ENCODE data around the gene TMEM184A.
"Not testable (repeated sequence)": the region's sequence is repeated elsewhere in the genome, so short reads cannot be mapped to it uniquely, and the experiment has no call there.

The TMEM184A gene

GRCh38 chr7:1520539-1521234 is 35.3 kb downstream of the TMEM184A start:
- DNase-seq = no peak

- not testable (repeated sequence) for DNase-seq
Measured at GRCh38 chr7:1519322-1519922, 36.6 kb downstream of the TMEM184A start.

DNA sequence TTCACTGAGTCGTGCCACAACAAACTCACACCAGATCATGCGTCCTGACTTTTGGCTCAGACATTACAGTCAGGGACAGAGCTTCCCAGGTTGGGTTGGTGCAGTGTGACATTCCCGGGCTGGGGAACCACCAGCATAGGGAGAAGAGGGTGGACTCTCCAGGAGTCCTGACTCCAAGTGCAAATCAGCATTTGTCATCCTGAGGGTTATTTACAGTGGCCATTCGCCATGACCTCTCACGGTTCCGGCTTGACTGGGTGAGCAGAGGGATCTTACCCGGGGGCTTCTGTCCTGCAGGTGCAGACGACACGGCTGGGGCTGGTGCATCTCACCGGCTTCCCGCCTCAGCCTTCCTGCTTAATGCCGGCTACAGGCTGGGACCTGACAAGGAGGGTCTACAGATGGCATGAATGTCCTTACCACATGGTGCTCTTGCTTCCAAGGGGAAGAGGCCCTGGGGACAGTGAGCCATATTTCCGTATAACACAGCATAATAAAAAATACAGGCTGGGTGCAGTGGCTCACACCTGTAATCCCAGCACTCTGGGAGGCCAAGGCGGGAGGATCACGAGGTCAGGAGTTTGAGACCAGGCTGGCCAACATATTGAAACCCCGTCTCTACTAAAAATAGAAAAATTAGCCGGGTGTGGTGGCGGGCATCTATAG is 39.3 kb downstream of the TMEM184A start:
- DNase-seq = no peak

DNA sequence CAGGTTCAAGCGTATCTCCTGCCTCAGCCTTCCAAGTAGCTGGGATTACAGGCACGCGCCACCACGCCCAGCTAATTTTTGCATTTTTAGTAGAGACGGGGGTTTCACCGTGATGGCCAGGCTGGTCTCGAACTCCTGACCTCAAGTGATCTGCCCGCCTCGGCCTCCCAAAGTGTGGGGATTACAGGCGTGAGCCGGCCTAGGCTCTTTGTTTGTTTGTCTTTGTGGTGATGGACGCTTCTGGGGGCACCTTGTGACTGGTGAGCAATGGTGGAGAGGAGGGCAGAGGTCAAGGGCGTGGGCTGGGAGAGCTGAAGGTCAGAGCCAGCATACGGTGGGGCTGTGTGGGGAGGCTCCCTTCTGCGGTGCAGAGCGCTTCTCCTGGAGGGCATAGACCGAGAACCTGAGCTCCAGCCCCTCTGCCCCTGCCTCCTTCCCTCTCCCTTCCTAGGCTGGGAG is 40.5 kb downstream of the TMEM184A start:
- DNase-seq = not testable (repeated sequence)

DNA sequence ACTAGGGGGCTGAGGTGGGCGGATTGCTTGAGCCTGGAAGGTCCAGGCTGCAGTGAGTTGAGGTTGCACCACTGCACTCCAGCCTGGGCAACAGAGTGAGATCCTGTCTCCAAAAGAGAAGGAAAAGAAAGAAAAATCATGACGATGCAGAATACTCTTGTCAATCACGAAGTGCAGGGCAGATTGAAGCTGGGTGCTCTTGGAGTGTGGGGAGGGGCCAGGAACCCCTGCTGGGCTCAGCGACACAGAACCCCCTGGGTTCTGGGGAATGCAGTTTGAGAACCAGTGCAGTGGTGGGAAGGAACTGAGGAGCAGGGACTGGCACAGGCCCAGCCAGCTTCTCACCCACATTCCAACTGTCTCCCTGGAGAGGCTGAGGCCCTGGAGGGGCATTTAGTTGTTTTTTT is 41.0 kb downstream of the TMEM184A start:
- no peak for DNase-seq

GRCh38 chr7:1514407-1514806 is 41.6 kb downstream of the TMEM184A start:
- DNase-seq = no peak

DNA sequence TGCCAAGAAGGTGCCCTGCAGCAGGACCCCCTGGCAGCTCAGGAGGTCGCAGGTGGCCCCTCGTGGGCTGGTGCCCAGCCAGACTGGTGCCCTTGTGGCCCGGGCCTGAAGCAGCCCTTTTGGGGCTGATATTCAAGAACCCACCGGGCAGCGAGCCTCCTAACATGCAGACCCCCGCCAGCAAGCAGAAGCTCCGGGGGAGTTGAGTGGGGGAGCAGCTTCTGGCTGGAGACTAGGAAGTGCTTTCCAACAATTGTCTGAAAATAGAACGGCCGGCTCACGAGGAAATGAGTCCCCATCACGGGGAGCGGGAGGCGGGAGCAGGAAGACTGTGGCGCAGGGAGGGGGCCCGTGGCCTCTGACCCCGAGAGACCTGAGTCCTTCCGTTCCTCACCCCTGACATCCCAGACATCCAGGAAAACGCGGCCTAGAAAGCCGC is 42.3 kb downstream of the TMEM184A start:
- no peak for DNase-seq

DNA sequence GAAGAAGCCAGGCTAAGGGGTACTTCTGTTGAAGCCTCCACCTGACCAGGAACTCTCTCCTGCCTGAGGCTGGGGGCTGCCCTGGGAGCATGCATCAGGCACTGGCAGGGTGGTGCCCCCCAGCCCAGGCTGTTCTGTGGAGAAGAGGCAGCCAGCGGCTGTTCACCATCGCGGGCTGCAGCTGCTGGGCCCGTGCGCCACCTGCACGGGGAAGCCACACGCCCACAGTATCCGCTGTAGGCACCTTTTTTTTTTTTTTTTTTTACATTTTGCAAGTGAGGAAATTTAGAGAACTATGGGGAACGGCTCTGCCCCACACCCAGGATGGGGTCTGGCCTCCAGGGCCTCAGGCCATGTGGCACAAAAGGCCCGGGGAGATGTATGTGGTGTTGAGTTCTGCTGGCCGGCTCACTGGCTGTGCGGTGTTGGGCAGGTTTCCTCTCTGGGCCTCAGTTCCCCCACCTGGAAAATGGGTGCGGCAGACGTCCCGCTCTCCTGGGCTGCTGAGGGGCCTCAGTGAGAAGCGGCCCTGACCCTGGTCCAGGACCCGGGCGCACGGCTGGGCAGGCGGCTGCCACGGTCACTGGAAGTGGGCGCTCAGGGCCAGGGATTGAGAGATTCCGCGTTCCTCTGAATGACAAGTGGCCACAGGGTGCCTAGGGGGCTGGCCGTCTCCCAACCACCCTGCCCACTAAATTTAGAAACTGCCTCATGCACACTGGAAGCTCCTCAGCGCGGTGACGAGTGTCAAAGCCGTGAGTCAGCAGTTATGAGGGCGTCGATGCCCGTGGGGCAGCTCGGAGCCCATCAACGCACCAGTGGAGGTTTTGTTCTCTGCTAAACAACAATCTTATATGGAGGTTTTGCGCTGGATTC is 43.0 kb downstream of the TMEM184A start:
- peak in 2 of 4 experiments; percentile 15 to 59 for DNase-seq

DNA sequence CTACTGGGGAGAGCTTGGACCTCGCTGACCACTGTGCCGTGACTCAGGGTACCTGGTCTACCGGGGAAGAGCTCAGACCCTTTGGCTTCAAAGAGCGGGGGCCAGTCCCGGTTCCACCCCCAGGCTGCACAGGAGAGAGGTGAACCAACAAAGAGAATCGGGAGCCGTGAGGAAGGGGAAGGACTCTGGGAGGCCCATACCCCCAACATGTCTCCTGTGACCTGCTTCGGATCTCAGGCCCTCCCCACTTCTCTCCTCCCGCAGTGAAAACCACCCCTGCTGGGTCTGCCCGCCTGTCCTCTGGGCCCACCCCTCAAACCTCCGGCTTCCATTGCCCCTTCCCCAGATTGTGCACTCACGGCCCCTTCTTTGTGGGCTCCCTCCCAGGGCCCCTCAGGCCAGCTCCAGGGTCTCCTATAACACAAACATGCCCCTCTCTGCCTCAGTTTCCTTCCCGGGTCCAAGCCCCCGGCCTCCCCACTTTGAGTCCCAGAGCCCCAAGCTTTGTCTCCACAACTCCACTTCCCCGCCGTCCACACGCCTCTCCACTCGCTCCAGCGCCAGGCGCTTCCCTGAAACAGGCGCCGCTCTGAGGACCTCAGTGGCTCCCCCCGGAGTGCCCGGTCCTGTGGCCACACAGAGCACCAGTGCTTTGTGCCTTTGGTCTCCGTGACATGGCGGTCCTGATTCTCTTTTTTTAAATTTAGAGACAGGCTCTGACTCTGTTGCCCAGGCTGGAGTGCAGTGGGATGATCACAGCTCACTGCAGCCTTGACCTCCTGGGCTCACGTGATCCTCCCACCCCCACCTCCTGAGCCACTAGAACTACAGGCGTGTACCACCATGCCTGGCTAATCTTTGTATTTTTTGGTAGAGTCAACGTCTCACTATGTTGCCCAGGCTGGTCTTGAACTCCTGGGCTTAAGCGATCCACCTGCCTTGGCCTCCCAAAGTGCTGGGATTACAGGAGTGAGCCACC is 44.3 kb downstream of the TMEM184A start:
- DNase-seq = no peak

DNA sequence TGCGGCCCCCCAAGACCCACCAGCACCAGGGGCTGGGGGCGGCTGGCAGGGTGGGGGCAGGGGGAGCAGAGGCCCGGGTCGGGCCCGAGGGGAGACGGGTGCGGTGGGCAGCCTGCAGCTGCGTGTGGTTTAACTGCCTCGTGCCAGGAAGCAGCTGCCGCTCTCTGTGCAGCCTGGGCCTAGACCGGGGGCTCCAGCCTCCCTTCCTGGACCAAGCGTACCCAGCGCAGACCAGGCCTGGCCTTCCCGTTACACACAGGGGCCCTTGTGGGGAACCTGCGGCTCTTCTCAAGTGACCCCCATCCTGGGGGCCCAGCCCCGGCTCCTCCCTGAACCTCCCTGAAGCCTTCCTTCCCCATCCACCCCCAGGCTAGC is 45.2 kb downstream of the TMEM184A start:
- no peak for DNase-seq

- DNase-seq = no peak
Measured at GRCh38 chr7:1509226-1509625, 46.8 kb downstream of the TMEM184A start.

GRCh38 chr7:1508277-1508758 is 47.7 kb downstream of the TMEM184A start:
- DNase-seq = no peak

- DNase-seq = no peak
Measured at GRCh38 chr7:1505731-1506550, 50.1 kb downstream of the TMEM184A start.

- peak; percentile 65 to 85 (median 80) for DNase-seq
Measured at GRCh38 chr7:1503816-1504775, 51.9 kb downstream of the TMEM184A start, which contains the start of gene INTS1. Gene INTS1, minus strand, starts transcription at chr7:1504389. Its CDS starts 429 bp downstream, at chr7:1503960.

DNA sequence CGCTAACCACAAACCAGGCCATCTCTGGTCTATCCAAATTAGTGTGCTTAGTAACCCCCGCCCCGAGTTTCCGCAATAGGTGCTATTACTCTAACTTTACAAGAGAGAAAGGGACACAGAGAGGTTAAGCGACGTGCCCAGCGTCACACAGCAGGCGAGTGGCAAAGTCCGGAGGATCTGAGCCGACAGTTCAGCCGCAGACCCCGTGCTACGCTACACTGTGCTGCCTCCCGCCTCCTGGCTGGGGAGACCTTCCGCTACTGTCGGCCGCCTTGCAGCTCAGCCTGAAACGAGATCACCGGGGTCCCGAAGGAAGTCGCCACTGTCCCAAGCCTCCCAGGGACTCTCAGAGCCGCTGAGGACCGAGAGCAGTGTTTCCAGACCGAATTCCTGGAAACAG is 52.6 kb downstream of the TMEM184A start:
- DNase-seq = no peak

DNA sequence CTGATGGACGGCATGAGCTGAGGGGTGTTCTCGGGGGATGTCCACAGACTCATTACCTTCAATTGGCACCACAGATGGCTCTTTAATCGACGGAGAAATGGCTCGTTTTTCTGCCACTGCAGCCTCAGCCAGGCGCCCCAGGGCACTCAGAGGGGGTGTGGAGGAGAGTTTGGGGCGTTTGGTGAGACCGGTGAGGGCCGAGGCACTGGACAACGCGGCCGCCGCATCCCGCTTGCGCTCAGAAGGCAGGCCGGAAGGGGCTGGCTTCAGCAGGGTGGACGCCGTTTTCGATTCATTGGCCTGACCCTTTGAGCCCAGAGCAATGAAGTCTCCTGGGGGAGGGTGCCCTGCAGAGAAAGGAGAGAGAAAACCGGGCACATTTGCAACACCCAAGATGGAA is 53.2 kb downstream of the TMEM184A start:
- no peak for DNase-seq

DNA sequence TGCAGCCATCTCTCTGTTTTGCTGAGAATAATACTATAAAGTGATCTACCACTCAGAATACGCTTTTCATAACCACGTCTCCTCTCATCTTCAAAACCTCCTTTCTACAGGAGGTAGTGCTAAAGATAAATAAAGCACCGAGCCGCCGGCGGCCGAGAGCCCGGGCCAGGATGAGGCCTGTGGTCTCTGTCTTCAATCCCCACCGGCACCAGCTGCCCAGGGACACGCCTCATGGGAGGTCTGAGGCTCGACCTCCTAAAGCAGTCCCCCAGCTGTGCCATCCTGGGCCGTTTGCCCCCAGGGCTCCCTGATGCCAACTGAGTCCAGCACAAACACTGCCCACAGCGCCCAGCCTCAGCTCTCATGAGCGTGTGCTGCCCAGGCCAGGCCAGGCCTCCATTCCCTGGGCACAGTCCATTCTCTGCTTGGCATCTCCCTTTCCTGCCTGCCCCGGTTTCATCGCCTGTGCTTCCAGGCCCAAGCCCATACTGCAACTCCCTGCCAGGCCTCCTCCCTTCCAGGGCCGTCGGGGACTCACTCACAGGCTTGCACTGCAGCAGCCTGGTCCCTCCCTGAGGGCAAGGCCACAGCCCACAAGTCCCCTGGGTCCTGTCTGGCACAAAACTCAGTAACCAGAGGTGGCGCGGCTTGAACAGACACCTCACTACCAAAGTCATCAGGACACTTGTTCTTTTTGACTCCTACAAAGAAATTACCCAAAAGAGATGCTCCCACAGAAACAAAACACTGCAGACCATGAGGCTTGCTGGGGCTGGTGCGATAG is 54.3 kb downstream of the TMEM184A start:
- no peak for DNase-seq

DNA sequence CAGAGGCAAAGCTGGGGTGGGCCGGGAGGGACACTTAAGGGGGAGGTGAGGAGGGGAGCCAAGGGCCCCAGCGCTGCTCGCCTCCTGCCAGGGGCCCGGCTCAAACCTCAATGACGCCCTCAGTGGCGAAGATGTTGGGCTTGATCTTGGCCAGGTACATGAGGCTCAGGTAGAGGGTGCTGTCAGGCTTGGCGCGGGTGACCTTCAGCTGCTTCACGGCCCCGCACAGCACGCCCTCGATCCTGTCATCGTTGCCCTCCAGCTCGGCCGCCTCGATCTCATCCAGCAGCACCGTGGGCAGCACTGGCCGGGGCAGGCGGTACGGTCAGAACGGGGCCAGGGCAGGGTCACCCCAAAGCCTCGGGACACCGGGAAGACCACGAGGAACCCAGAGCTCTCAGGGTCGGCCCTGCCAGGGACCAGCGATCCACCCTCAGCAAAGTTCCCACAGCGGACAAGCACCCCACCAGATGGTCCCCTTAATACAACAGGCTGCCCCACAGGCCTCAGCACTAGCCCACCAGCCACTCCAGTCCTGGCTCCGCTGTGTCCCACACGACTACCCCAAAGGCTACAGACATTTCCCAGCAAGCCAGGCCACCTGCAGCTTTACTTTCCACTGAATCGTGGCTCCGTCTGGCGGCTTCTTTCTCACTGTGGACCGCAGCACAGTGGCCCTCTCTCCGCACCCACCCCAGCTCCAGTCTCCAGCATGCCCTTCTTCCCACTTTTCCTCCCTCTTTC is 55.8 kb downstream of the TMEM184A start:
- no peak for DNase-seq
